HCT116 (cell line): ENCODE data around the gene HIGD1C.

Source experiments
- CEBPB ChIP-seq: IDR thresholded peaks from 2 replicates; pipeline ENCODE4 v1.6.1; 2012; ENCODE audit warnings: low read depth
- EZH2 ChIP-seq: fragments of 200-600 bp; sonication (generic); IDR thresholded peaks from 2 replicates; pipeline ENCODE4 v1.6.1; 2017; ENCODE audit warnings: antibody characterized with exemption, mixed run types
- FOSL1 ChIP-seq: IDR thresholded peaks from 2 replicates; pipeline ENCODE4 v1.6.1; 2012; ENCODE audit warnings: low read depth
- JUND ChIP-seq: IDR thresholded peaks from 2 replicates; pipeline ENCODE4 v1.6.1; 2012
- POLR2A ChIP-seq: IDR thresholded peaks from 2 replicates; pipeline ENCODE4 v1.7.0; 2011; ENCODE audit warnings: borderline replicate concordance; ENCODE audit not compliant: insufficient read depth, insufficient read length; ENCODE audit errors: extremely low read depth
- POLR2AphosphoS5 ChIP-seq: IDR thresholded peaks from 2 replicates; pipeline ENCODE4 v1.6.1; 2011; ENCODE audit warnings: mild to moderate bottlenecking, low read depth, low read length, moderate library complexity
- RAD21 ChIP-seq: IDR thresholded peaks from 2 replicates; pipeline ENCODE4 v1.6.1; 2012; ENCODE audit warnings: low read depth, mild to moderate bottlenecking
- YY1 ChIP-seq: IDR thresholded peaks from 2 replicates; pipeline ENCODE4 v1.6.1; 2011; ENCODE audit warnings: low read length, low read depth, moderate library complexity, mild to moderate bottlenecking; ENCODE audit not compliant: insufficient replicate concordance; ENCODE audit errors: extremely low read depth
- TF ChIP-seq, protein P1 (sequence below), 3 experiments: fragments of 200-600 bp in 1 of 3; sonication (generic) in 1 of 3; IDR thresholded peaks in 2 of 3; conservative IDR thresholded peaks in 1 of 3; 2 replicates each; pipeline ENCODE4 v1.5.1; 2012 to 2017; ENCODE audit warnings: low read depth in 2 of 3, low read length in 2 of 3, antibody characterized with exemption in 1 of 3, borderline replicate concordance in 1 of 3, control low read depth in 1 of 3, mild to moderate bottlenecking in 1 of 3, mixed read lengths in 1 of 3, mixed run types in 1 of 3, moderate library complexity in 1 of 3; ENCODE audit not compliant: insufficient read depth in 1 of 3
- TF ChIP-seq, protein P2 (sequence below): IDR thresholded peaks from 2 replicates; pipeline ENCODE4 v1.6.1; 2012
- TF ChIP-seq, protein P3 (sequence below): IDR thresholded peaks from 2 replicates; pipeline ENCODE4 v1.6.1; 2012; ENCODE audit warnings: low read depth

DNA sequence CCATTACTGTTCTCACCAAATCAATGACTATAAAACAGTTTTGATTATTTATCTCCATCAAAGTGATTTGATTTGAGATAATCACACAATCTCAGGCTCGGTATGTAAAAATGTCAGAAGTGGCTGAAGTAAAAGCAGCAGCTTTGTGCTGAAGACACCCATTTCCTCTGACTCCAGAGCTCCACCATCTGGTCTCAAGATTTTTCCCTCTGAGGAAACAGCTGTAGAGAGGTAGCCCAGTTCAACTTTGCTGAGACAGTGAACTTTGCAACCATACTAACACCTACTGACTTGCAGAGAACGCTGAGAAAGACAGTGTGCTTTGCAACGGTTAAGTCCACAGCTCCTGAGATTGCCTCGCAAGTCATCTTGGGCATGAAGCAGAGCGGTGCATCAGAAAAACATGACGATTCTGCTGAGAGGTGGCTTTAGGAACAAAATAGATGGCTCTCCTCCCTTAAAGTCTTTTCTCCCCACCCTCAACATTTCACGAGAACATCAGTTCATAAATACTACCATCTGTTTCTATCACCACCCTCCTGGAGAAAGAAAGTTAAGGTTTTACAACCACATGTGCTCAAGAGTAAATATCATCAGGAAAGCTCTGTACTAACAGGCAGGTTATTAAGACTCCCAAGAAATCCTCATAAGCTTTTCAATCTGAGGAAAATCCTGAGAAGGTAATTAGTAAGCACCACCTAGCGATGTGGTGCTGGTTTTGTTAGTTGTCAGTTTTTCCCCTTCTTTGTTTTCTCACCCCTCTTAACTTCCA, 34.8 kb downstream of the HIGD1C start:
- TF ChIP-seq, protein P1, sequence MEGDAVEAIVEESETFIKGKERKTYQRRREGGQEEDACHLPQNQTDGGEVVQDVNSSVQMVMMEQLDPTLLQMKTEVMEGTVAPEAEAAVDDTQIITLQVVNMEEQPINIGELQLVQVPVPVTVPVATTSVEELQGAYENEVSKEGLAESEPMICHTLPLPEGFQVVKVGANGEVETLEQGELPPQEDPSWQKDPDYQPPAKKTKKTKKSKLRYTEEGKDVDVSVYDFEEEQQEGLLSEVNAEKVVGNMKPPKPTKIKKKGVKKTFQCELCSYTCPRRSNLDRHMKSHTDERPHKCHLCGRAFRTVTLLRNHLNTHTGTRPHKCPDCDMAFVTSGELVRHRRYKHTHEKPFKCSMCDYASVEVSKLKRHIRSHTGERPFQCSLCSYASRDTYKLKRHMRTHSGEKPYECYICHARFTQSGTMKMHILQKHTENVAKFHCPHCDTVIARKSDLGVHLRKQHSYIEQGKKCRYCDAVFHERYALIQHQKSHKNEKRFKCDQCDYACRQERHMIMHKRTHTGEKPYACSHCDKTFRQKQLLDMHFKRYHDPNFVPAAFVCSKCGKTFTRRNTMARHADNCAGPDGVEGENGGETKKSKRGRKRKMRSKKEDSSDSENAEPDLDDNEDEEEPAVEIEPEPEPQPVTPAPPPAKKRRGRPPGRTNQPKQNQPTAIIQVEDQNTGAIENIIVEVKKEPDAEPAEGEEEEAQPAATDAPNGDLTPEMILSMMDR (IDR thresholded peaks at IDR 0.05 in 2 of 3, conservative IDR thresholded peaks at IDR 0.05 in 1 of 3; ENCODE audit: borderline replicate concordance in 1 of 3, insufficient read depth in 1 of 3, low read depth in 2 of 3, low read length in 2 of 3), result peak; percentile 35 to 61 (median 49); a peak in 4 of 6 replicates
- TF ChIP-seq, protein P2, sequence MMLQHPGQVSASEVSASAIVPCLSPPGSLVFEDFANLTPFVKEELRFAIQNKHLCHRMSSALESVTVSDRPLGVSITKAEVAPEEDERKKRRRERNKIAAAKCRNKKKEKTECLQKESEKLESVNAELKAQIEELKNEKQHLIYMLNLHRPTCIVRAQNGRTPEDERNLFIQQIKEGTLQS, result no peak
- TF ChIP-seq, protein P3, sequence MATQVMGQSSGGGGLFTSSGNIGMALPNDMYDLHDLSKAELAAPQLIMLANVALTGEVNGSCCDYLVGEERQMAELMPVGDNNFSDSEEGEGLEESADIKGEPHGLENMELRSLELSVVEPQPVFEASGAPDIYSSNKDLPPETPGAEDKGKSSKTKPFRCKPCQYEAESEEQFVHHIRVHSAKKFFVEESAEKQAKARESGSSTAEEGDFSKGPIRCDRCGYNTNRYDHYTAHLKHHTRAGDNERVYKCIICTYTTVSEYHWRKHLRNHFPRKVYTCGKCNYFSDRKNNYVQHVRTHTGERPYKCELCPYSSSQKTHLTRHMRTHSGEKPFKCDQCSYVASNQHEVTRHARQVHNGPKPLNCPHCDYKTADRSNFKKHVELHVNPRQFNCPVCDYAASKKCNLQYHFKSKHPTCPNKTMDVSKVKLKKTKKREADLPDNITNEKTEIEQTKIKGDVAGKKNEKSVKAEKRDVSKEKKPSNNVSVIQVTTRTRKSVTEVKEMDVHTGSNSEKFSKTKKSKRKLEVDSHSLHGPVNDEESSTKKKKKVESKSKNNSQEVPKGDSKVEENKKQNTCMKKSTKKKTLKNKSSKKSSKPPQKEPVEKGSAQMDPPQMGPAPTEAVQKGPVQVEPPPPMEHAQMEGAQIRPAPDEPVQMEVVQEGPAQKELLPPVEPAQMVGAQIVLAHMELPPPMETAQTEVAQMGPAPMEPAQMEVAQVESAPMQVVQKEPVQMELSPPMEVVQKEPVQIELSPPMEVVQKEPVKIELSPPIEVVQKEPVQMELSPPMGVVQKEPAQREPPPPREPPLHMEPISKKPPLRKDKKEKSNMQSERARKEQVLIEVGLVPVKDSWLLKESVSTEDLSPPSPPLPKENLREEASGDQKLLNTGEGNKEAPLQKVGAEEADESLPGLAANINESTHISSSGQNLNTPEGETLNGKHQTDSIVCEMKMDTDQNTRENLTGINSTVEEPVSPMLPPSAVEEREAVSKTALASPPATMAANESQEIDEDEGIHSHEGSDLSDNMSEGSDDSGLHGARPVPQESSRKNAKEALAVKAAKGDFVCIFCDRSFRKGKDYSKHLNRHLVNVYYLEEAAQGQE, result no peak
- no peak for TF ChIP-seq POLR2A
- TF ChIP-seq EZH2, result no peak
- TF ChIP-seq RAD21, result peak; percentile 74
- no peak for TF ChIP-seq YY1
- TF ChIP-seq JUND, result no peak
- no peak for TF ChIP-seq POLR2AphosphoS5
- no peak for TF ChIP-seq CEBPB
- TF ChIP-seq FOSL1, result no peak
